GM18499 (cell line): Measurements from ENCODE around the gene NLRP7.
"Not testable (repeated sequence)": the region's sequence is repeated elsewhere in the genome, so short reads cannot be mapped to it uniquely, and the experiment has no call there.

ENCODE experiments used
- ATAC-seq: cut with Tn5 transposase; IDR thresholded peaks from one replicate; pipeline ENCODE4 v1.9.1; 2021; ENCODE audit warnings: moderate number of reproducible peaks; ENCODE audit not compliant: insufficient read depth, unreplicated experiment

The NLRP7 gene

DNA sequence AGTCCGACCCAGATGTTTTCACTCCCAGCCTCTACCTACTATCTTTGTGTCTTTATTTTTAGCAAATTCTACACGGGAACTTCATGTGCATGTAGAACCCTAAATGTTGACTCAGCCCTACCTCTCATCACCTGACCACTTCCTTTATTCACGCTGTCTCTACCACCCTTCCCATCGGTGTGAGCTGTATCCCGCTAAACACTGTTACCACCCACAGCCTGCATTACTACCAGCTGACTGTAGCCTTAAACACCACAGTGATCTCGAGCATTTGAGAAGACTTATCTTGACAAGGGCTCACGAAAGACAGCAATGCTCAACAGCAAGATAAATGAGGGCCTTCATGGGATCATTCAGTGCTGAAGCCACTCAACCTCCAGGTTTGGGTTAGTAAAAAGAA, 26.2 kb downstream of the NLRP7 start:
- no peak for ATAC-seq

DNA sequence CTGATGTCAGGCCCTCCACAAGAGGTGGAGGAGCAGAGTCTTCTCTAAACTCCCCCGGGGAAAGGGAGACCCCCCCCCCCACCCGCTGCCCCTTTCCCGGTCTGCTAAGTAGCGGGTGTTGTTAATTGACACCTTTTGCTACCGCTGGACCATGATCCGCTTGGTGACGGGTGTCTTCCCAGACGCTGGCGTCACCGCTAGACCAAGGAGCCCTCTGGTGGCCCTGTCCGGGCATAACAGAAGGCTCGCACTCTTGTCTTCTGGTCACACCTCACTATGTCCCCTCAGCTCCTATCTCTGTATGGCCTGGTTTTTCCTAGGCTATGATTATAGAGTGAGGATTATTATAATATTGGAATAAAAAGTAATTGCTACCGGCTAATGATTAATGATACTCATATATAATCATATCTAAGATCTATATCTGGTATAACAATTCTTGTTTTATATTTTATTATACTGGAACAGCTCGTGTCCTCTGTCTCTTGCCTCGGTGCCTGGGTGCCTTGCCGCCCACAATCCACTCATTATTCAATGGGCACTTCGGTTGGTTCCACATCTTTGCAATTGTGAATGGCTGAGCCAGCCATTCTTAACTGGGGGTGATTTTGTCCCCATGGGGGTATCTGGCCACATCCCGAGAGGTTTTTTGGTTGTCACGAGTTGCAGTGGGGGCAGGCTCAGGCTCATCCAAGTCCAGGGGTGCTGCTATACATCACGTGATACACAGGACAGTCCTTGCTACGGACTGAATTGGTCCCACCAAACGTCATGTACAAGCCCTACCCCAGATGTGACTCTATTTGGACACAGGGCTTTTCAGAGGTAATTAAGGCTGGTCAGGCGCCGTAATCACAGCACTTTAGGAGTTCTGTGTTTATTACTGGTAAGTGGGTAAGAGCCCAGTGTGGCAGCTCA, 27.4 kb downstream of the NLRP7 start:
- not testable (repeated sequence) for ATAC-seq

DNA sequence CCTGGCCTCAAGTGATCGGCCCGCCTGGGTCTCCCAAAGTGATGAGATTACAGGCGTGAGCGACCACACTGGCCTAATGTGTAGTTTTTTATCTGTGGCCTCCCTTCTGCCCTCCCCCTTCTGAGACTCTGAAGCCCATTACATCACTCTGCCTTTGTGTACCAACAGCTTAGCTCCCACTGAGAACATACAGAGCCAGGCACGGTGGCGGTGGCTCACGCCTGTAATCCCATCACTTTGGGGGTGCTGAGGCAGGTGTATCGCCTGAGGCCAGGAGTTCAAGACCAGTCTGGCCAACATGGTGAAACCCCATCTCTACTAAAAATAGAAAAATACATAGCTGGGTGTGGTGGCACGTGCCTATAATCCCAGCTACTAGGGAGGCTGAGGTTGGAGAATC, 28.8 kb downstream of the NLRP7 start:
- no peak for ATAC-seq

DNA sequence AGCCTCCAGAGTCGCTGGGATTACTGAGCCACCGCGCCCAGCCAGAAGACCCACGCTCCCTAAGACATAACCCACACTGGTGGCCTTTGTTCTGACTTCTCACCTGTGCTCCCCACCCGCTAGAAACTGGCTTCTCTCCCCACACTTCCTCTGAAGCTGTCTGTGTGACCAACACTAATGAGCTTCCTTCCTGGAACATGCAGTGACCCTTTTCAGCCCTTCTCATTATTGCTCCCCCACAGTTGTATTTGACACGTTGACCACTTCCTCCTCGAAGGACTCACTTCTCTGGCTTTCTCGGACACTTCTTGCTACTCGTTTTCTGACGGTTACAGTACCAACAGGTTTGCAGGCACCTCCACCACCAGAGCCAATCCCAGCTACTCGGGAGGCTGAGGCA, 30.5 kb downstream of the NLRP7 start:
- no peak for ATAC-seq

DNA sequence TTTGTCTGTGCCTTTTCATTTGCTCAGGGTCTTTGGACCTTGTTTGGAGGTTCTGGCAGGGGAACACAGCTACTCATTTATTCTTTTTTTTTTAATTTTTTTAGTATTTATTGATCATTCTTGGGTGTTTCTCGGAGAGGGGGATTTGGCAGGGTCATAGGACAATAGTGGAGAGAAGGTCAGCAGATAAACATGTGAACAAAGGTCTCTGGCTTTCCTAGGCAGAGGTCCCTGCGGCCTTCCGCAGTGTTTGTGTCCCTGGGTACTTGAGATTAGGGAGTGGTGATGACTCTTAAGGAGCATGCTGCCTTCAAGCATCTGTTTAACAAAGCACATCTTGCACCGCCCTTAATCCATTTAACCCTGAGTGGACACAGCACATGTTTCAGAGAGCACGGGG, 39.4 kb downstream of the NLRP7 start:
- ATAC-seq = not testable (repeated sequence)

DNA sequence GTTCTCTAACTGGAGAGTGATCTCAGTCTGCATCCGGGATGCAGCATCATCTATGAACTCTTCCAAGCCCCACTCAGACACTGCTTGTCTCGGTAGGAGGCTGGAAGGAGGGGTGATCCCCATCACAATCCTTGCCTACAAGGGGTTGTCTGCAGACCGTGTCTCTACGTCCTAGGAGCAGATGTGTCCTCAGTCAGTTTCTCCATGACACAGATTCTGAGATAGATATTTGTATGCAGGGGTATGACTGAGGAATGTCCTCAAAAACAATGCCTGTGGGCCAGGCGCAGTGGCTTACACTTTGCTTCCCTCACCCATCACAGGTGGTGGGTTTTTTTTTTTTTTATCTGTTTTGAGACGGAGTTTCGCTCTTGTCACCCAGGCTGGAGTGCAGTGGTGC, 40.5 kb downstream of the NLRP7 start:
- no peak for ATAC-seq

DNA sequence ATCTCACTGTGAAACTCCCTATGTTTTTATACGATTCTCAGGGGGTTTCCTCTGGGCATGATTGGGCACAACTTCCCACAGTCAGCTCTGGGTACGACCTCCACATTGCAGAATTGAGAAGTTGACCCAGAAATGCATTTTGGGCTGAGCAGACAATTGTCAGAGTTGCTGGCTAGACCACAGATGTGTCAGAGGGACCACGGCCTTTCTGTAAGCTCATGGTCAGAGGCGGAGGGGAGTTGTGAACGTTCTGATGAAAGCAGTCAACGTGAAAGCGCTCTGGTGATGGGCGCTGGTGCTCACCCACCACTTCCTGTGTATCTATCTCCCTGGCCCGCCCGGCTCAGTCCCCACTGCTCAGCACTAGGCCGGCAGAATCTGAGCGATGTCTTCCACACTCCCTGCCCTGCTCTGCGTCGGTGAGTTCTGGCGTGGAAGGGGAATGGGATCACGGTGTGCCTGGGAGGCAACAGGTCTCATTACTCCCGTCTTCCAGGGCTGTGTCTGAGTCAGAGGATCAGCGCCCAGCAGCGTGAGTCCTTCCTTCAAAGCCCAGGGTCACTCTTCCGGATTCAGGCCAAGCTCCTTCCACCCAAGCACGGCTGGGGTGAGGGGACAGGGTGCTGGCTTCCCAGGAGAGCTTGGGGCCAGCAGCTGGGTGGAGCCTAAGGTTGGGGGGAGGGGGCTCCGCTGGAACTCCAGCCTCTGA, 41.4 kb downstream of the NLRP7 start, which contains the start of gene NCR1:
TSS of gene NCR1 (plus strand) at position 346 of the 709 bp plus-strand sequence. CDS start at position 386, 40 bp downstream.
- no peak for ATAC-seq

DNA sequence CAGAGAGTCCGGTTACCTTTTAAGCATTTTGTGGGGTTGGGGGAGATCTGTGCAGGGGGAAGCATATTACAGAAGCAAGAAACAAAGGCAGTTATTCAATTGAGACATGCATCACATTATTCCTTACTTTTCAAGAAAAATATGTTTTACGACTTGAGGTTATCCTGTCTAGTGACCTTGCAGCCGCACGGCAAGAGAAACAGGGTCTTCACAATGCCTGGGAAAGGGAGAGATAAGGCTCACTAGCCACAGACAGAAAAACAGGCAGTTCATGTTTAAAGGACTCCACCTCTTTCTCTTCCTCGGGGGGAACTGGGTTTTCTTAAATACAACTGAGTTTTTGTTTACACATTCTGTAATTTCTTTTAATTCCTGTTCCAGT, 41.9 kb downstream of the NLRP7 start:
- no peak for ATAC-seq

DNA sequence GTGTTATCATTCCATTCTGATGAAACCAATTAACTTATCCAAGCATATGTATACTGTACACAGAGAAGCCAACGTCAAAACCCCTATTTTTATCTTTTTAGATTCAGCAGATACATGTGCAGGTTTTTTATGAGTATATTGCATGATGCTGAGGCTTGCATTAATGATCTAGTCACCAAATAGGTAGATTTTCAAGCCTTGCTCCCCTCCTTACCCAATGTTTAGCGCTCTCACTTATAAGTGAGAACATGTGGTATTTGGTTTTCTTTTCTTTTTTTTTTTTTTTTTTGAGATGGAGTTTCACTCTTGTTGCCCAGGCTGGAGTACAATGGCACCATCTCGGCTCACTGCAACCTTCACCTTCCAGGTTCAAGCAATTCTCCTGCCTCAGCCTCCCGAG, 43.1 kb downstream of the NLRP7 start:
- not testable (repeated sequence) for ATAC-seq

DNA sequence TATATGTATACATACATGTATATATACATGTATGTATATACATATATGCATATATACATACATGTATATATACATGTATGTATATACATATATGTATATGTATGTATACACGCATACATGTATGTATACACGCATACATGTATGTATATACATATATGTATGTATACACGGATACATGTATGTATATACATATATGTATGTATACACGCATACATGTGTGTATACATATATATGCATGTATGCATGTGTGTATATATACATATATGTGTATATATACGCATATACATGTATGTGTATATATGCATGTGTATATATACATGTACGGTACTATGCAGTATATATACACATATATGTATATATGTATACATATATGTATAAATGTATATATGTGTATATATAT, 44.0 kb downstream of the NLRP7 start:
- ATAC-seq = no peak

DNA sequence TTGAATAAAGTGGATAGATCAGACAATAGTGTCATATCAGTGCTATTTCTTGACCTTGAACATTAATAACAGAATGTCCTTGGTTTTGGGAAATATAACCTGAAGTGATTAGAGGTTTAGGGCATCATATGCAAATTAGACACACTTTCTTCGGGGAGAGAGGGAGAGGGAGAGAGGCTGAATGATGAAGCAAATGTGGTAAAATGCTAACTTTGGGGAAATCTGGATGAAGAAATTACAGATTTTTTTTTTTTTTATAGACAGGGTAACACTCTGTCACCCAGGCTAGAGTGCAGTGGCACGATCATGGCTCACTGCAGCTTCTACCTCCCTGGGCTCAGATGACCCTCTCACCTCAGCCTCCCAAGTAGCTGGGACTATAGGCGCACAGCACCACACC, 45.3 kb downstream of the NLRP7 start:
- no peak for ATAC-seq

DNA sequence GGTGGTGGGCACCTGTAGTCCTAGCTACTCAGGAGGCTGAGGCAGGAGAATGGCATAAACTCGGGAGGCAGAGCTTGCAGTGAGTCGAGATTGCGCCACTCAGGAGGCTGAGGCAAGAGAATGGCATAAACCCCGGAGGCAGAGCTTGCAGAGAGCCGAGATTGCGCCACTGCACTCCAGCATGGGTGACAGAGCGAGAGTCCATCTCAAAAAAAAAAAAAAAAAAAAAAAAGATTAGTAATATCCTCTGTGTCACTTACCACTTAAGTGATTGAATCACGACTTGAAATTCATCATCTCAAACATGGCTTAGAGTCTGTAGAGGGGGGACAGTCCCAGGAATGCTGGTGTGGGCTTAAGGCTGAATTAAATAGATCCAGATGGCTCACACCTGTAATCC, 46.2 kb downstream of the NLRP7 start:
- ATAC-seq = not testable (repeated sequence)

DNA sequence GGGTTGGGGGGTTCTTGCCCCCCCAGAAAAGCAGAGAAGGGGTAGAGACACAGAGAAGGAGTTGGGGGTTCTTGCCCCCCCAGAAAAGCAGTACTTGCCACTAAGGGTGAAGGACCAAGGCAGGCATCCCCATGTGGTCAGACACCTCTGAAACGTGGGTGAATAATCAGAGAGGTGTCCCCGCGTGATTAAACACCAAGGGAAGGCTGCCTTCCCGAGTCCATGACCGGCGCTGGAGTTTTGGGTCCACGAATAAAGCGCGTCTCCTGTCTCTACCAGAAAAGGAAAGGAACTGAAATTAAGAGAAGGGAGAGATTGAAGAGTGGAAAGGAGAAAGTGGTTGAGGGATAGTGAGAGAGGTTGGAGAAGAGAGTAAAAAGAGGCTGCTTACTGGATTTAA, 47.7 kb downstream of the NLRP7 start:
- not testable (repeated sequence) for ATAC-seq

DNA sequence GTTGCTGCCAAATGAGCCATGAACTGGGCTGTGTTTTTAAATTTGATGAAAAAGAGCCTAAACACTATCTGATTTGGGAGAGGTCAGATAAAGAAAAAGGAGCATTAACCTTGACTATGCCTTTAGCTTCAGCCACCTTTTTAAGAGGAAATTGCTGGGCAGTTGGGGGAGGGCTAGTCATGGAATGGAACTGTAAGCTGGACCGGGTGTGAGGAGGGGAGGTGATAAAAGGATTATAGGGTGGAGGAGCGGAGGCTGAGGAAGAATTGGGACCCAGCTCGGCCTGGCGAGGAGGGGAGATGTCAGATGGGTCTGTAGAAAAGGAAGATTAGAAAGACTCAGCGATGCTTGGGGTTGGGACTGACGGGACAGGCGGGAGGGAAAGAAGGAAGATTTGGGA, 48.6 kb downstream of the NLRP7 start:
- ATAC-seq = not testable (repeated sequence)

DNA sequence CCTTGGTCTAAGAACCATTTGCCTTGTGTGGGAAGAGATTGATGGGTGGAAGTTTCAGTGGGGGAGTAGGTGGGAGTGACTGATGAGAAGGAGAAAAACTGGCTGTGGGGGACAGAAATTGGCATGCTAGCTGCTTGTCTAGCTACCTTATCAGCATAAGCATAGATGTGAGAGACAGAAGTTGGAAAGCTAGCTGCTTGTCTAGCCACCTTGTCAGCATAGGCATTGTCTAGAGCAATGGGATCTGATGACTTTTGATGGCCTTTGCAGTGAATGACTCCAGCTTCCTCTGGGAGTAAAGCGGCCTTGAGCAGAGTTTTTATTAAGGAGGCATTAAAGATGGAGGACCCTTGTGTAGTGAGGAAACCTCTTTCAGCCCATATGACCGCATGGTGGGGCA, 51.3 kb downstream of the NLRP7 start:
- no peak for ATAC-seq

DNA sequence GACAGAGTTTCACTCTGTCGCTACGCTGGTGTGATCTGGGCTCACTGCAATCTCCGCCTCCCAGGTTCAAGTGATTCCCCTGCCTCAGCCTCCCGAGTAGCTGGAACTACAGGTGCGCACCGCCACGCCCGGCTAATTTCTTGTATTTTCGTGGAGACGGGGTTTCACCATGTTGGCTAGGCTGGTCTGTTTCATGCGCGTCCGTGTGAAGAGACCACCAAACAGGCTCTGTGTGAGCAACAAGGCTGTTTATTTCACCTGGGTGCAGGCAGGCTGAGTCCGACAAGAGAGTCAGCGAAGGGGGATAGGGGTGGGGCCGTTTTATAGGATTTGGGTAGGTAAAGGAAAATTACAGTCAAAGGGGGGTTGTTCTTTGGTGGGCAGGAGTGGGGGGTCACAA, 53.2 kb downstream of the NLRP7 start:
- not testable (repeated sequence) for ATAC-seq

DNA sequence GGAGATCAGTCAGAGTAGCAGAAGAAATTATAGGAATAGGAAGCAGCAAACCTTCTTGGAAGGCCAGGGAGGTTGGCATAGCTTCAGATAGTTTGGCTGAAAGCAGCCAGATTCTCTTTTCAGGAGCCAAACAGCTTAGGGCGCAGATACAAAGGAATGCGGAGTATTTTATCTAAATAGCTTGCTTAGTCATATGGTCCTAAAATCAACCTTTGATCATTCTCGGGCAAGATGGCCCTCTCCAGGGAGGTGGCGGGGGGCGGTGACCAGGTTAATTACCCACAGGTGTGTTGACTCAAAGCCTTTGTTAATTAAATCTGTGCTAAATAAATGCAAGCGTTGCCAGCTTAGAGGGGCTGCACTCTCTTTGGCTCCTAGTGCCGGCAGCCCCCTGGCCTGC, 53.9 kb downstream of the NLRP7 start:
- ATAC-seq = no peak

DNA sequence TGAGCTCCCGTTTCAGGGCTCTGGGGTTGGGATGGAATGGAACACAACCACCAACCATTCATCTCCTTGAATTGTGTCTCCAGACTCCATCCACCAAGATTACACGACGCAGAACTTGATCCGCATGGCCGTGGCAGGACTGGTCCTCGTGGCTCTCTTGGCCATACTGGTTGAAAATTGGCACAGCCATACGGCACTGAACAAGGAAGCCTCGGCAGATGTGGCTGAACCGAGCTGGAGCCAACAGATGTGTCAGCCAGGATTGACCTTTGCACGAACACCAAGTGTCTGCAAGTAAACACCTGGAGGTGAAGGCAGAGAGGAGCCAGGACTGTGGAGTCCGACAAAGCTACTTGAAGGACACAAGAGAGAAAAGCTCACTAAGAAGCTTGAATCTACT, 57.8 kb downstream of the NLRP7 start:
- ATAC-seq = no peak

DNA sequence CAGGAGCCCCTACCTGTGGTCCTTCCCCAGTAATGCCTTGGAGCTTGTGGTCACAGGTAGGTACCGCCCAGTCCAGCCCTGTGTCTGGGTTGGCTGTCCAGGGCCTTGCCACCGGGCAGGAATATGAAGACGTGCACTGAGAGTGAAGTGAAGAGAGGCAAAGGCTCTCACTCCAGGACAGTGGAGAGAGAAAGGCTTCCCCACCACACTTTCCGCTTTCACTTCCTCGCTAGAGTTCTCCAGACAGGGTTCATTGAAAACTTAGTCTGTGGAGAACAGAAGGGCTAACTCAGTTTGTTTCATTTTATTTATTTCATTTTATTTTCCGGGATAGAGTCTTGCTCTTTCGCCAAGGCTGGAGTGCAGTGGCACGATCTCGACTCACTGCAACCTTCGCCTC, 59.1 kb downstream of the NLRP7 start:
- no peak for ATAC-seq

DNA sequence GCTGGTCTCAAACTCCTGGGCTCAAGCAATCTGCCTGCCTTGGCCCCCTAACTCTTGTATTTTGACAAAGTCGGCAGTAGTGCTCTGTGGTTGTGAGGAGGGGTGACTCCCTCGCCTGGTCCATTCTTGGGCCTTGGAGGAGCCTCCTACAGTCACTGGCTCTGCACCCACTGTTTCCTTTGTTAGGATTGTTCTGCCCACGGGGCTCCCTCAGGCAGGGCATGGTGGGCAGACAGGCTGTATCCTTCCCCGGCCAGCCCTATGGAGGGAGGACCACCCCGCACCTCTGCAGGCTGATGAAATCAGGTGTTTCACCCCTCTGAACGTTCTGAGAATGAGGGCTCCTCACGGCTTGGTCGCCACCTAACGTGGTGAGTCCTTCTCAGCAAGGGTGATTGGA, 64.1 kb downstream of the NLRP7 start:
- no peak for ATAC-seq

DNA sequence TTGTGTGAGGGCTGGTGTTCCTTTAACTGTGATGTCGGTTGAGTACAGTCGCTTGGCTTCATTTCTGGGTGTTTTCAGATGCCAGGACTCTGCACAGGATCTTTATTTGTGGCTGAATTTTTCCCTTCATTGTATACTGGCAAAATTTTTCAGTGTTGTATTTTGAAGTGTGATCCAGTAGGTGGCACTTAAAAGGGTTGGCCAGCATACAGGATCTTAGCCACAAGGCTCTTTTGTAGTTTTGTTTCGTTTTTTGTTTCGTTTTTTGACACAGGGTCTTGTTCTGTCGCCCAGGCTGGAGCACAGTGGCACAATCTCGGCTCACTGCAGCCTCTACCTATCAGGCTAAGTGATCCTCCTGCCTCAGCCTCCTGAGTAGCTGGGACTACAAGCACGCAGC, 64.6 kb downstream of the NLRP7 start:
- no peak for ATAC-seq

DNA sequence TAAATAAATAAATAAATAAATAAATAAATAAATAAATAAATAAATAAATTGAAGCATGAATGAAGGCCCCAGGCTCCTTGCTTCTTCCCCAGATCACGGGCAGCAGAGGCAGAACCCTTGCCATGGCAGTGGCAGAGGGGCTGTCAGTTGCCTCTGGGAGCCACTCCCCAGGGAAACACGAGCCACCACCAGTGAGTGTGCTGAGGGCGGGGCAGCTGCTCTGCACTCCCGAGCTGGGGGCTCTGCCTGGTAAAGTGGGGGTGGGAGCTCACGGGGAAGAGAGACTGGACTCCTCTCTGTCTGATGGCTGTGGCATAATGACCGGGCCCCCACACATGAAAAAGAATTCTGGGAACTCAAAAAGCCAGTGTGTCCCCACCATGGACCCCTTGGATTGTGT, 65.4 kb downstream of the NLRP7 start:
- ATAC-seq = no peak
